ENCODE data around the gene PLXNA2.

PLXNA2 gene

GRCh38 chr1:208145167-208145566, 99.0 kb downstream of the PLXNA2 start:
- Histone ChIP-seq H3K9ac (ENCODE audit: low read depth, low read length, poor library complexity) (no peak overlapping the region), H3K4me2 (ENCODE audit: insufficient read depth, low read length, poor library complexity, severe bottlenecking) (no peak overlapping the region), H2AK5ac (ENCODE audit: low read depth, low read length) (no peak overlapping the region), H3K9me3 (replicated peaks in 1 of 2; ENCODE audit: control insufficient read depth in 2 of 2, insufficient read depth in 1 of 2, low read depth in 1 of 2, low read length in 2 of 2) (no peaks in the 10 kb centered on the region), H3K4ac (ENCODE audit: low read length) (no peak overlapping the region), H3K4me3 (ENCODE audit: low read length in 2 of 2) (no peak overlapping the region), H2BK15ac (ENCODE audit: low read length) (no peak overlapping the region), H3K23ac (ENCODE audit: low read depth, low read length, poor library complexity) (no peak overlapping the region), H3K79me1 (ENCODE audit: low read depth, low read length) (no peaks in the 10 kb centered on the region), H3K18ac (ENCODE audit: low read length) (no peak overlapping the region), H3K14ac (ENCODE audit: low read length) (no peak overlapping the region), H4K91ac (ENCODE audit: low read depth, low read length, poor library complexity) (no peak overlapping the region), H2BK12ac (ENCODE audit: low read length) (no peak overlapping the region), H2BK120ac (ENCODE audit: low read depth, low read length) (no peak overlapping the region), H3K4me1 (ENCODE audit: control insufficient read depth in 2 of 2, insufficient read depth in 1 of 2, low read depth in 1 of 2, low read length in 2 of 2) (peaks cover 2 to 14% of the 10 kb centered on the region in 2 donors), H2AFZ (ENCODE audit: low read length) (no peak overlapping the region), H3K27me3 (ENCODE audit: control insufficient read depth in 3 of 3, insufficient read depth in 3 of 3, low read depth in 1 of 3, low read length in 3 of 3) (no peaks in the 10 kb centered on the region), H4K8ac (ENCODE audit: low read depth, low read length) (no peak overlapping the region), H2BK5ac (ENCODE audit: low read length) (no peak overlapping the region), H3K27ac (replicated peaks; ENCODE audit: low read length) (no peak overlapping the region), H3K36me3 (replicated peaks in 1 of 2; ENCODE audit: control insufficient read depth in 2 of 2, insufficient read depth in 2 of 2, low read length in 2 of 2) (no peaks in the 10 kb centered on the region)
- DNase-seq (ENCODE audit: low spot score): no peak
- WGBS, 2 donors (ENCODE audit: extremely low coverage in 2 of 2, insufficient read length in 2 of 2, insufficient replicate concordance in 1 of 2): no CpG with 5 or more reads among the region's 3 CpGs

GRCh38 chr1:208142590-208143382, 101.4 kb downstream of the PLXNA2 start:
- Histone ChIP-seq H3K9me3 (replicated peaks in 1 of 2; ENCODE audit: control insufficient read depth in 2 of 2, insufficient read depth in 1 of 2, low read depth in 1 of 2, low read length in 2 of 2) (no peaks in the 10 kb centered on the region), H2BK15ac (ENCODE audit: low read length) (no peak overlapping the region), H2BK120ac (ENCODE audit: low read depth, low read length) (no peak overlapping the region), H2BK5ac (ENCODE audit: low read length) (no peak overlapping the region), H3K27me3 (ENCODE audit: control insufficient read depth in 3 of 3, insufficient read depth in 3 of 3, low read depth in 1 of 3, low read length in 3 of 3) (no peaks in the 10 kb centered on the region), H3K14ac (ENCODE audit: low read length) (no peak overlapping the region), H3K4me2 (ENCODE audit: insufficient read depth, low read length, poor library complexity, severe bottlenecking) (no peak overlapping the region), H3K27ac (replicated peaks; ENCODE audit: low read length) (no peak overlapping the region), H3K23ac (ENCODE audit: low read depth, low read length, poor library complexity) (no peak overlapping the region), H2BK12ac (ENCODE audit: low read length) (no peak overlapping the region), H4K8ac (ENCODE audit: low read depth, low read length) (no peak overlapping the region), H3K36me3 (replicated peaks in 1 of 2; ENCODE audit: control insufficient read depth in 2 of 2, insufficient read depth in 2 of 2, low read length in 2 of 2) (no peaks in the 10 kb centered on the region), H3K9ac (ENCODE audit: low read depth, low read length, poor library complexity) (no peak overlapping the region), H2AK5ac (ENCODE audit: low read depth, low read length) (no peak overlapping the region), H3K18ac (ENCODE audit: low read length) (no peak overlapping the region), H2AFZ (ENCODE audit: low read length) (no peak overlapping the region), H3K79me1 (ENCODE audit: low read depth, low read length) (no peaks in the 10 kb centered on the region), H3K4me3 (ENCODE audit: low read length in 2 of 2) (no peak overlapping the region), H3K4ac (ENCODE audit: low read length) (no peak overlapping the region), H4K91ac (ENCODE audit: low read depth, low read length, poor library complexity) (no peak overlapping the region), H3K4me1 (ENCODE audit: control insufficient read depth in 2 of 2, insufficient read depth in 1 of 2, low read depth in 1 of 2, low read length in 2 of 2) (peaks cover 0 to 7% of the 10 kb centered on the region in 2 donors)
- no peak for DNase-seq (ENCODE audit: low spot score)
- no CpG with 5 or more reads among the region's 5 CpGs for WGBS, 2 donors (ENCODE audit: extremely low coverage in 2 of 2, insufficient read length in 2 of 2, insufficient replicate concordance in 1 of 2)

GRCh38 chr1:208141610-208142192, 102.5 kb downstream of the PLXNA2 start:
- Histone ChIP-seq H2AFZ (ENCODE audit: low read length) (no peak overlapping the region), H4K91ac (ENCODE audit: low read depth, low read length, poor library complexity) (no peak overlapping the region), H3K23ac (ENCODE audit: low read depth, low read length, poor library complexity) (no peak overlapping the region), H2BK5ac (ENCODE audit: low read length) (no peak overlapping the region), H3K14ac (ENCODE audit: low read length) (no peak overlapping the region), H4K8ac (ENCODE audit: low read depth, low read length) (no peak overlapping the region), H3K36me3 (replicated peaks in 1 of 2; ENCODE audit: control insufficient read depth in 2 of 2, insufficient read depth in 2 of 2, low read length in 2 of 2) (no peaks in the 10 kb centered on the region), H2AK5ac (ENCODE audit: low read depth, low read length) (no peak overlapping the region), H3K4ac (ENCODE audit: low read length) (no peak overlapping the region), H3K9me3 (replicated peaks in 1 of 2; ENCODE audit: control insufficient read depth in 2 of 2, insufficient read depth in 1 of 2, low read depth in 1 of 2, low read length in 2 of 2) (no peaks in the 10 kb centered on the region), H3K4me2 (ENCODE audit: insufficient read depth, low read length, poor library complexity, severe bottlenecking) (no peak overlapping the region), H3K18ac (ENCODE audit: low read length) (peak overlapping the region; percentile 22), H3K79me1 (ENCODE audit: low read depth, low read length) (no peaks in the 10 kb centered on the region), H3K27me3 (ENCODE audit: control insufficient read depth in 3 of 3, insufficient read depth in 3 of 3, low read depth in 1 of 3, low read length in 3 of 3) (no peaks in the 10 kb centered on the region), H3K4me1 (ENCODE audit: control insufficient read depth in 2 of 2, insufficient read depth in 1 of 2, low read depth in 1 of 2, low read length in 2 of 2) (peaks cover 0 to 7% of the 10 kb centered on the region in 2 donors), H2BK15ac (ENCODE audit: low read length) (no peak overlapping the region), H3K4me3 (ENCODE audit: low read length in 2 of 2) (no peak overlapping the region), H2BK120ac (ENCODE audit: low read depth, low read length) (no peak overlapping the region), H3K9ac (ENCODE audit: low read depth, low read length, poor library complexity) (no peak overlapping the region), H2BK12ac (ENCODE audit: low read length) (no peak overlapping the region), H3K27ac (replicated peaks; ENCODE audit: low read length) (no peak overlapping the region)
- no peak for DNase-seq (ENCODE audit: low spot score)
- no CpG with 5 or more reads among the region's 5 CpGs for WGBS, 2 donors (ENCODE audit: extremely low coverage in 2 of 2, insufficient read length in 2 of 2, insufficient replicate concordance in 1 of 2)

GRCh38 chr1:208139434-208140045, 104.6 kb downstream of the PLXNA2 start:
- no peak overlapping the region for H4K8ac ChIP-seq (ENCODE audit: low read depth, low read length)
- H3K9me3 ChIP-seq (replicated peaks in 1 of 2; ENCODE audit: control insufficient read depth in 2 of 2, insufficient read depth in 1 of 2, low read depth in 1 of 2, low read length in 2 of 2): no peaks in the 10 kb centered on the region
- no peak overlapping the region for H2BK120ac ChIP-seq (ENCODE audit: low read depth, low read length)
- no peaks in the 10 kb centered on the region for H3K27me3 ChIP-seq (ENCODE audit: control insufficient read depth in 3 of 3, insufficient read depth in 3 of 3, low read depth in 1 of 3, low read length in 3 of 3)
- no peak overlapping the region for H3K4ac ChIP-seq (ENCODE audit: low read length)
- no peak overlapping the region for H2AFZ ChIP-seq (ENCODE audit: low read length)
- H2BK15ac ChIP-seq (ENCODE audit: low read length): no peak overlapping the region
- no peak overlapping the region for H4K91ac ChIP-seq (ENCODE audit: low read depth, low read length, poor library complexity)
- no peak overlapping the region for H2BK12ac ChIP-seq (ENCODE audit: low read length)
- no peak overlapping the region for H3K14ac ChIP-seq (ENCODE audit: low read length)
- WGBS, 2 donors (ENCODE audit: extremely low coverage in 2 of 2, insufficient read length in 2 of 2, insufficient replicate concordance in 1 of 2): no CpG with 5 or more reads among the region's 3 CpGs
- no peak overlapping the region for H3K18ac ChIP-seq (ENCODE audit: low read length)
- H3K27ac ChIP-seq (replicated peaks; ENCODE audit: low read length): no peak overlapping the region
- no peak for DNase-seq (ENCODE audit: low spot score)
- no peak overlapping the region for H3K4me3 ChIP-seq (ENCODE audit: low read length in 2 of 2)
- no peak overlapping the region for H3K23ac ChIP-seq (ENCODE audit: low read depth, low read length, poor library complexity)
- H3K9ac ChIP-seq (ENCODE audit: low read depth, low read length, poor library complexity): no peak overlapping the region
- H3K4me2 ChIP-seq (ENCODE audit: insufficient read depth, low read length, poor library complexity, severe bottlenecking): no peak overlapping the region
- H2BK5ac ChIP-seq (ENCODE audit: low read length): no peak overlapping the region
- H3K36me3 ChIP-seq (replicated peaks in 1 of 2; ENCODE audit: control insufficient read depth in 2 of 2, insufficient read depth in 2 of 2, low read length in 2 of 2): no peaks in the 10 kb centered on the region
- no peak overlapping the region for H2AK5ac ChIP-seq (ENCODE audit: low read depth, low read length)
- peaks cover 0 to 4% of the 10 kb centered on the region in 2 donors for H3K4me1 ChIP-seq (ENCODE audit: control insufficient read depth in 2 of 2, insufficient read depth in 1 of 2, low read depth in 1 of 2, low read length in 2 of 2)
- H3K79me1 ChIP-seq (ENCODE audit: low read depth, low read length): no peaks in the 10 kb centered on the region

Data from neuronal stem cell (in vitro differentiated cells).